MCF 10A (cell line): ENCODE measurements around the gene TOMM7. TPM values are rescaled to one million over a fixed set of nuclear protein-coding genes. Genes with fewer than 3 reads are reported as not detected.
A peak's percentile ranks its signal among the peaks of the same experiment; 100 is the strongest.

Experiments
- BruUV-seq: library from RNA; stranded (reverse); fragments of 400-500 nt; replicated peaks from 2 replicates; lab custom pipeline; 2021; lab: Mats Ljungman, UMichigan
- CTCF ChIA-PET: fragments of 300-600 bp; sonication (Branson Sonifier 250); formaldehyde crosslinking; extraction: SDS; loops from one replicate; lab custom pipeline; 2021; ENCODE audit warnings: antibody characterized with exemption, inconsistent platforms; lab: Yijun Ruan, JAX
- POLR2A ChIA-PET: fragments of 300-600, 350-650 bp; sonication (Branson Sonifier 250); formaldehyde crosslinking; extraction: SDS; loops from one replicate; lab custom pipeline; 2020; ENCODE audit warnings: antibody characterized with exemption, inconsistent platforms; lab: Yijun Ruan, JAX
- DNase-seq: peaks from one replicate; pipeline ENCODE4 v3.0.0-alpha.2; 2018; ENCODE audit not compliant: unreplicated experiment
- H3K27ac Mint-ChIP-seq: one replicate; pipeline ENCODE4 v1.8.0; 2022; ENCODE audit warnings: mild to moderate bottlenecking, low read depth, mixed read lengths; ENCODE audit not compliant: unreplicated experiment
- H3K27me3 Mint-ChIP-seq: one replicate; pipeline ENCODE4 v1.8.0; 2022; ENCODE audit warnings: mixed read lengths; ENCODE audit not compliant: insufficient read depth, unreplicated experiment
- H3K36me3 Mint-ChIP-seq: one replicate; pipeline ENCODE4 v1.8.0; 2022; ENCODE audit warnings: mild to moderate bottlenecking, moderate library complexity, mixed read lengths; ENCODE audit not compliant: insufficient read depth, unreplicated experiment
- H3K4me1 Mint-ChIP-seq: one replicate; pipeline ENCODE4 v1.8.0; 2022; ENCODE audit warnings: mixed read lengths; ENCODE audit not compliant: insufficient read depth, unreplicated experiment
- H3K4me3 Mint-ChIP-seq: one replicate; pipeline ENCODE4 v1.8.0; 2022; ENCODE audit warnings: mild to moderate bottlenecking, moderate library complexity, mixed read lengths; ENCODE audit not compliant: unreplicated experiment
- H3K9me3 Mint-ChIP-seq: one replicate; pipeline ENCODE4 v1.8.0; 2022; ENCODE audit warnings: mixed read lengths; ENCODE audit not compliant: unreplicated experiment
- CTCF ChIP-seq: fragments of 200-600 bp; IDR thresholded peaks from one replicate; pipeline ENCODE4 v1.8.0; 2022; ENCODE audit warnings: antibody characterized with exemption, mild to moderate bottlenecking; ENCODE audit not compliant: unreplicated experiment
- intact Hi-C: fragments of 100-400 bp; cut with micrococcal nuclease; formaldehyde crosslinking; loops from 2 replicates; pipeline ENCODE4 v1.14.1; 2022
- total RNA-seq: library from RNA; stranded (reverse); gene quantifications from 2 replicates; pipeline ENCODE4 v1.2.3, GENCODE V29; 2022

TOMM7 gene
- total RNA-seq, 1 experiment from 2014 or later, result 376 TPM

- TSS peak; percentile 61 for BruUV-seq
- Mint-ChIP-seq H3K4me3 (peak overlapping the region; percentile 90), H3K36me3 (peaks cover 39% of the 10 kb centered on the region), H3K27ac (peak overlapping the region; percentile 52), H3K27me3 (no peaks in the 10 kb centered on the region), H3K4me1 (peaks cover 19% of the 10 kb centered on the region), H3K9me3 (no peaks in the 10 kb centered on the region)
- CTCF ChIA-PET, result interaction anchor here (0.6 to 2.3 kb wide), 12 partner anchors 9 to 916 kb away, joined by 3 to 9 read pairs (median 4); no protein-coding TSS in a partner anchor
- intact Hi-C loops, result loop anchor here (1.0 kb wide), 3 partner anchors 32 to 201 kb away; partner anchors contain the start of gene TOMM7
- POLR2A ChIA-PET, result interaction anchor here (0.7 to 2.9 kb wide), 12 partner anchors 19 to 328 kb away, joined by 3 to 35 read pairs (median 3); partner anchors contain the start of genes HYCC1 and TOMM7
- DNase-seq, result peak; percentile 91
- TF ChIP-seq CTCF, result peak; percentile 86
These were observed 31.8 kb upstream of the TOMM7 start for GRCh38 chr7:22854158-22855048.

- POLR2A ChIA-PET, result interaction anchor here (0.7 to 2.9 kb wide), 5 partner anchors 20 to 252 kb away, joined by 3 to 8 read pairs (median 3); partner anchors contain the start of gene KLHL7
- intact Hi-C loops, result loop anchor here (1.0 kb wide), 3 partner anchors 31 to 202 kb away; partner anchors contain the start of gene TOMM7
- Mint-ChIP-seq H3K27ac (peak overlapping the region; percentile 52), H3K27me3 (no peaks in the 10 kb centered on the region), H3K4me3 (peak overlapping the region; percentile 90), H3K9me3 (no peaks in the 10 kb centered on the region), H3K4me1 (peaks cover 12% of the 10 kb centered on the region), H3K36me3 (peaks cover 33% of the 10 kb centered on the region)
- TF ChIP-seq CTCF, result no peak
- peak; percentile 41 for DNase-seq
- CTCF ChIA-PET, result interaction anchor here (0.6 to 2.3 kb wide), 9 partner anchors 8 to 561 kb away, joined by 3 to 9 read pairs (median 3); no protein-coding TSS in a partner anchor
- BruUV-seq, result no TSS peak
These were observed 31.1 kb upstream of the TOMM7 start for GRCh38 chr7:22853674-22854157.

GRCh38 chr7:22853138-22853537, 30.5 kb upstream of the TOMM7 start:
- POLR2A ChIA-PET, result interaction anchor here (2.0 kb wide), 1 partner anchor 252 kb away, joined by 6 read pairs; the partner anchor contains the start of gene KLHL7
- H3K4me3 Mint-ChIP-seq, result peak overlapping the region; percentile 90
- no peaks in the 10 kb centered on the region for H3K9me3 Mint-ChIP-seq
- H3K27me3 Mint-ChIP-seq, result no peaks in the 10 kb centered on the region
- H3K36me3 Mint-ChIP-seq, result peaks cover 27% of the 10 kb centered on the region
- H3K4me1 Mint-ChIP-seq, result peaks cover 7% of the 10 kb centered on the region
- H3K27ac Mint-ChIP-seq, result no peak overlapping the region
- DNase-seq, result no peak
- CTCF ChIA-PET, result interaction anchor here (0.6 to 2.3 kb wide), 7 partner anchors 23 to 202 kb away, joined by 3 to 9 read pairs (median 3); no protein-coding TSS in a partner anchor
- intact Hi-C loops, result no loop called here
- BruUV-seq, result no TSS peak
- no peak for TF ChIP-seq CTCF
